Activated CD4-positive, alpha-beta T cell treated with anti-CD3 and anti-CD28 coated beads, Interleukin-2, amount 50 U/mL, for 1 hour (primary cell): ENCODE data around the gene FIP1L1.
"Not testable (repeated sequence)": the region's sequence is repeated elsewhere in the genome, so short reads cannot be mapped to it uniquely, and the experiment has no call there.

Experiments
- DNase-seq: peaks from one replicate; pipeline ENCODE4 v3.0.0-alpha.2; 2020

The FIP1L1 gene, protein sequence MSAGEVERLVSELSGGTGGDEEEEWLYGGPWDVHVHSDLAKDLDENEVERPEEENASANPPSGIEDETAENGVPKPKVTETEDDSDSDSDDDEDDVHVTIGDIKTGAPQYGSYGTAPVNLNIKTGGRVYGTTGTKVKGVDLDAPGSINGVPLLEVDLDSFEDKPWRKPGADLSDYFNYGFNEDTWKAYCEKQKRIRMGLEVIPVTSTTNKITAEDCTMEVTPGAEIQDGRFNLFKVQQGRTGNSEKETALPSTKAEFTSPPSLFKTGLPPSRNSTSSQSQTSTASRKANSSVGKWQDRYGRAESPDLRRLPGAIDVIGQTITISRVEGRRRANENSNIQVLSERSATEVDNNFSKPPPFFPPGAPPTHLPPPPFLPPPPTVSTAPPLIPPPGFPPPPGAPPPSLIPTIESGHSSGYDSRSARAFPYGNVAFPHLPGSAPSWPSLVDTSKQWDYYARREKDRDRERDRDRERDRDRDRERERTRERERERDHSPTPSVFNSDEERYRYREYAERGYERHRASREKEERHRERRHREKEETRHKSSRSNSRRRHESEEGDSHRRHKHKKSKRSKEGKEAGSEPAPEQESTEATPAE

DNA sequence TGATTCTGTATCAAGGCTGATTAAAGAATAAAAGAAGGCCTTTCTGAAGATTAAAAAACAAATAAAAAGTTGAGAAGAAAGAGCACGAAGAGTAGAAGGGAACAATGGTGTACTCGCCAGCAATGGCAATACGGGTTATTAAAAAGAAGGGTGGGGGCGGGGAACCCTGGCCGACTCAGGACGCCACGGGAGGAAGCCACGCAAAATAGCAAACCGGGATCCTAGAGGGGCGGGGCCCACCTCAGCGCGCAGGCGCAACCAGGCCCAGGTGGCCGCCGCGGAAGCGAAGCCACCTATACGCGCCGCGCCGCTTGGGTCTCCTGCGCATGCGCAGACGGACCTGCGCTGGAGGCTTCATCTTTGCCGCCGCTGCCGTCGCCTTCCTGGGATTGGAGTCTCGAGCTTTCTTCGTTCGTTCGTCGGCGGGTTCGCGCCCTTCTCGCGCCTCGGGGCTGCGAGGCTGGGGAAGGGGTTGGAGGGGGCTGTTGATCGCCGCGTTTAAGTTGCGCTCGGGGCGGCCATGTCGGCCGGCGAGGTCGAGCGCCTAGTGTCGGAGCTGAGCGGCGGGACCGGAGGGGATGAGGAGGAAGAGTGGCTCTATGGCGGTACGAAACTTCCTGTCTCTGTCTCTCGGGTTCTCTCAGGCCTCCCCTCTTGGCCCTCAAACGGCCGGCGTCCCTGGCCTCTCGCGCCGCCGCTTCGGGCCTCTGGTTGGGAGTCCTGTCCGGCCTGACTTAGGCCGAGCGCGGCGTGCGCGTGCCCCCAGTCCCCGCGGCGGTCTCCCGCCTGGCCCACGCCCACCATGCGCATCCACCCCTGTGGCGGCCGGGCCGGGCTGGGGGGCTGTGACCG, at the start of gene FIP1L1:
FIP1L1 (plus strand) TSS at position 323 of the 852 bp plus-strand sequence; CDS start at position 521, 198 bp downstream.
- peak; percentile 95 for DNase-seq

DNA sequence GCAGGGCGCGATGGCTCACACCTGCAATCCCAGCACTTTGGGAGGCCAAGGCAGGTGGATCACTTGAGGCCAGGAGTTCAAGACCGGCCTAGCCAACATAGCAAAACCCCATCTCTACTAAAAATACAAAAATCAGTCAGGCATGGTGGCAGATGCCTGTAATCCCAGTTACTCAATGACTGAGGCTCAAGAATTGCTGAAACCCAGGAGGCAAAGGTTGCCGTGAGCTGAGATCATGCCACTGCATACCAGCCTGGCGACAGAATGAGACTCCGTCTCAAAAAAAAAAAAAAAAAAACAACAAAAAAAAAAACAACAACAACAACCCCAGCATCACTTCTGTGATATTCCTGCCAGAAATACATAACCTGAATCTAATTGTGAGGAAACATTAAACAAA, 42.5 kb upstream of the FIP1L1 start:
- DNase-seq, result not testable (repeated sequence)

DNA sequence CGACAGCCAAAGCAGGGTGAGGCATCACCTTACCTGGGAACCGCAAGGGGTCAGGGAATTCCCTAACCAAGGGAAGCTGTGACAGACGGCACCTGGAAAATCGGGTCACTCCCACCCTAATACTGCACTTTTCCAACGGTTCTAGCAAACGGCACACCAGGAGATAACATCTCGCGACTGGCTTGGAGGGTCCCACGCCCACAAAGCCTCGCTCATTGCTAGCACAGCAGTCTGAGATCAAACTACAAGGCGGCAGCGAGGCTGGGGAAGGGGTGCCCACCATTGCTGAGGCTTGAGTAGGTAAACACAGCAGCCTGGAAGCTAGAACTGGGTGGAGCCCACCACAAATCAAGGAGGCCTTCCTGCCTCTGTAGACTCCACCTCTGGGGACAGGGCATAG, 37.3 kb upstream of the FIP1L1 start:
- not testable (repeated sequence) for DNase-seq

DNA sequence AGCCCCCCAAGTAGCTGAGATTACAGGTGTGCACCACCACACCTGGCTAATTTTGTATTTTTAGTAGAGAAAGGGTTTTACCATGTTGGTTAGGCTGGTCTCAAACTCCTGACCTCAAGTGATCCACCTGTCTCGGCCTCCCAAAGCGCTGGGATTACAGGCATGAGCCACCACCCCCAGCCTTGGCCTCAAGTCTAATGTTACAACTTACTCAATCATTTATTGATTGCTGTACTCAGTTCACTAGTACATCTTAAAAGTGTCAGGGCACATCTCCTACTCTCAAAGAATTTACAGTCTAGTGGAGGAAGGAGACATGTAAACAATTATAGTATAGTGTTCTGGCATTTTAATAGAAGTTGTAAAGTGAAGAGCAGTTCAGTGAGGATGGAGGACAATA, 31.0 kb upstream of the FIP1L1 start:
- not testable (repeated sequence) for DNase-seq

DNA sequence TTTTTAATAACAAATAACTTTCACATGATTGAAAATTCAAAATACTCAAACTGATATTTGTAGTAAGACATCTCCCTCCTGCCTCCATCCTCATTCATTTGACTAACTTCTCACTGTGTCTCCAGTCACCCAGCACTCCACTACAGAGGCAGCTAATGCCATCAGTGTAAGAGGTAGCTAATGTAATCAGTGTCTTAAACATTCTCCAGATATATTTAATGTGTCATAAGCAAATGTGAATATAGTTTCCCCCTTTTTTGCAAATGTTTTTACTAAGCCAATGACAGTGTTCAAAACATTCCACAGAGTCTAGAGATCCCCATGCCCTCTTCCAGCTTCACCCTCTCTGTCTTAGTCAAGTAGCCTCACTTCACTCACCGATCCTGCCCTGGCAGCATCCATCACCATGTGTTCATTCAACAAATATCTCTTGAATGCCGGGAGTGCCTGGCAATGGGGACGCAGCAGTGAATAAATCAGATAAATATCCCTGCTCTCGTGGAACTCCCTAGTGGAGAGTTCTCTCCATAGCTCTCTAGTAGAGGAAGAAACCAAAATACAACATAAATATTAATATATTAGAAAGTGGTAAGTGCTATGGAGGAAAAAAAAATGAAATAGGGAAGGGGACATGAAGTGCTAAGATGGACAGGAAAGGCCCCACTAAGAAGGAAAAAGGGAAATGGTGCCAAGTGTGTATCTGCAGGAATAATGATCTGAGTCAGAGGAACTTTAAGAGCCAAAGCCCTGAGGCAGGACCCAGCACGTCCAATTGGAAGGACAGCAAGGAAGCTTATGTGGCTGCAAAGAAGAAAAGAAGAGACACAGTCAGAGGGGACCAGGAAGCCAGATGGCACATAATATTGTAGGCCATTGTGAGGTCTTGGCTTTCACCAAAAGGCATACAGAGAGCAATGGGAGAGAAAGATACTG, 30.3 kb upstream of the FIP1L1 start:
- DNase-seq, result no peak

DNA sequence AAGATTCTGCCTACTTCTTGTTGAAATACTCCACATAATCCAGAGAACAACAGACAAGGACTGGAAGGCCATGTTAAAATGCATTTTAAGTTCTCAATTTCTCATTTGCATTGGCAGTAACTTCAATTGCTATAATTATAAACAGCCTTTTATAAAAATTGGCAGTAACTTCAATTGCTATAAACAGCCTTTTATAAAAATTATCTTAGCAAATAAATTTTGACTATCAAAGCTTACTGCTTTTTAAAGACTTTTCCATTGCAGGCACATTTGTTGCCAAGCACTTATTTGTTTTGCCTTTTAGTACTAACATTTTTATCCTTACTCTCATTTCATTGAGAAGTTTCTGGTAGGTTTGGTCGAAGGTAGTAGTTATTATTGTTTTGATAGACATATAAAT, 29.4 kb upstream of the FIP1L1 start:
- DNase-seq, result no peak

DNA sequence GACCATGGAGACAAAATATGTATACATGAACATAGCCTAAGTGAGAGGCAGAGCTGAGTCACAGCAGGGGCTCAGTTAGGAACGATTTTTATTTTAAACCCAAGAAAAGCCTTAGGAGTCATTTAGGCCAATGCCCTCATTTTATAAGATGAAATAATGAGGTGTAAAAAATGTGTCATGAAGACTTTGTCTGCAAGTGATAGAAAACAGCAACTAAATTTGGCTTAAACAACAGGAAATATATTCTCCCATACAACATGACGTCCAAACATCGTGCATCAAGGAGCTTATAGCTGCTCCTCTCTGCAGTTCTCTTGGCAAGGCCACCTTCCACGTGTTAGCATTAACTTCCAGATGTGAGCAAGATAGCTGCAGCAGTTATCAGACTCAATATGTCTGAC, 28.4 kb upstream of the FIP1L1 start:
- DNase-seq, result no peak

DNA sequence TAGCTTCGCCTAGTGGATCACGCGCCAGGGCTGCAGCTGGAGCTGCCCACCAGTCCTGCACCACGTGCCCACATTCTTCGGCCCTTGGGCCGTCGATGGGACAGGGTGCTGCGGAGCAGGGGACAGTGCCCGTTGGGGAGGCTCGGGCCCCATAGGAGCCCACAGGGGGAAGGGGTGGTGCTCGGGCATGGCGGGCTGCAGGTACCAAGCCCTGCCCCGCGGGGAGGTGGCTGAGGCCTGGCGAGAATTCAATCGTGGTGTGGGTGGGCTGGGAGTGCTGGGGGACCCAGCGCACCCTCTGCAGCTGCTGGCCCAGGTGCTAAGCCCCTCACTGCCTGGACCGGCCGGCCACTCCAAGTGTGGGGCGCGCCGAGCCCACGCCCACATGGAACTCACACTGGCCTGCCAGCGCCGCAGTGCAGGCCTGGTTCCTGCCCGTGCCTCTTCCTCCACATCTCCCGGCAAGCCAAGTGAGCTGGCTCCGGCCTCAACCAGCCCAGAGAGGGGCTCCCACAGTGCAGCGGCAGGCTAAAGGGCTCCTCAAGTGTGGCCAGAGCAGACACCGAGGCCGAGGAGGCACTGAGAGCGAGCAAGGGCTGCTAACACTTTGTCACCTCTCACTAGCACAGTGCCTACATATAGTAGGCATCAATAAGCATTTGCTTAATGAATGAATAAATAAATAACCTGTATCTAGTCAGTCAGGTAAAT, 23.3 kb upstream of the FIP1L1 start:
- DNase-seq, result no peak

DNA sequence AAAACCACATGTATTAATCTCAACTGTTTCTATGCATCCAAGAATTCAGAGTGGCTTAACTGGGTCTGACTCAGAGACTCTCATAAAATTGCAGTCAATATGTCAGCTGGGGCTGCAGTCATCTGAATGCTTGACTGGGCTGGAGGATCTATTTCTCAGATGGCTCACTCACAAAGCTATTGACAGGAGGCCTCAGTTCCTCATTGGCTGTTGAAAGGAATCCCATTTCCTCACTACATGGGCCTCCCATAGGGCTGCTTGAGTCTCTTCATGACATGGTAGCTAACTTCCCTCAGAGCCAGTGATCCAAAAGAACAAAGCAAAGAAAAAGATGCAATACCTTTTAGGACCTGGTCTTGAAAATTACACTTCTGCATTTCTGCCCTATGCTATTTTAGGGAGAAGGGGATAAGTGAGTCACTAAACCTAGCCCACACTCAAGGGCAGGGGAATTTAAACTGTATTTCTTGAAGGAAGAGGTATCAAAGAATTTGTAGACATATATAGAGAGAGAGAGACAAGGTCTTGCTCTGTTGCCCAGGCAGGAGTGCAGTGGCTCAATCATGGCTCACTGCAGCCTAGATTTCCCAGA, 21.4 kb upstream of the FIP1L1 start:
- DNase-seq, result no peak

DNA sequence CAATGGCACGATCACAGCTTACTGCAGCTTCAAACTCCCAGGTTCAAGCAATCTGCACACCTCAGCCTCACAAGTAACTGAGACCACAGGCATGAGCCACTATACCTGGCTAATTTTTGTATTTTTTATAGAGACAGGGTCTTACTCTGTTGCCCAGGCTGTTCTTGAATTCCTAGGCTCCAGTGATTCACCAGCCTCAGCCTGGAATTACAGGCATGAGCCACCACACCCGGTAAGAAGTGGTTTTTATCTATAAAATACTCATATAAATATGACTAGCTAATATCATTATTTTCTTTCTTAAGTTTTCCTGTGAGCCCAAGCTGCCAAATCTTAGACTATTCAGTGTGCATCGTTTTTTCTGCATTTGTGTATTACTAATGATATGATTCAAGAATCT, 16.0 kb upstream of the FIP1L1 start:
- DNase-seq, result no peak

DNA sequence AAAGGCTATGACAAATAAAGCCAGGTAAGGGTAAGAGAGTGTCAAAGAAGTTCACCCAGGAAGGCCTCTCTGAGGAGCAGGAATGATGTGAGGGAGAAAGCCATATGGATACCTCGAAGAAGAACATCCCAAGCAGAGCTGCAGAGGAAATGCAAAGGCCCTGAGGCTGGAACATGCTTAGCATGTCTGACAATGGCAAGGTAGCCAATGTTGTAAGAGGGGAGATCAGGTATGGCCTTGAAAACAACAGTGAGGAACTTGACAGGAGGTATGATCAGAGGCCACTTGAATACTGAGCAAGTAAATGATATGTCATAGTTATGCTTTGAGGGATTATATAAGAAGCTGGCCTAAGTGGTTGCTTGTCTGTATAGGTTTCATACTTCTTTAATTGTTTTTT, 15.3 kb upstream of the FIP1L1 start:
- no peak for DNase-seq

DNA sequence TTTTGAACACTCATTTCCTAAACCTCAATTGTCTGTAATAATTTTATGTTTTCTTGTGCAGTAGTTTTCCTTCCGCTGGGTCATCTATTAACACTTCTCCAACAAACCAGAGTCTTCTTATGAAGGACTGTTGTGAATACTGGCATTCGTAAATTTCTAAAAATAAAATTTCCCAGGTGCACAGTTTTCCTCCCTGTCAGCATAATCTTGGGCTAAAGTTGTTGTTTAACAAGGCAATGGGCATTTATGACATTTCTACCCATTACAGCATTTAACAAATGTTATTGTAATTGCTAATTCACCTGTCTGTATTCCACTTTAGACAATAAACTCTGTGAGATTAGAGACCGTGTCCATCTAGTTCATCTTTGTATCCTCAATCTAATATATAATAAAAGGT, 12.8 kb upstream of the FIP1L1 start:
- DNase-seq, result no peak

DNA sequence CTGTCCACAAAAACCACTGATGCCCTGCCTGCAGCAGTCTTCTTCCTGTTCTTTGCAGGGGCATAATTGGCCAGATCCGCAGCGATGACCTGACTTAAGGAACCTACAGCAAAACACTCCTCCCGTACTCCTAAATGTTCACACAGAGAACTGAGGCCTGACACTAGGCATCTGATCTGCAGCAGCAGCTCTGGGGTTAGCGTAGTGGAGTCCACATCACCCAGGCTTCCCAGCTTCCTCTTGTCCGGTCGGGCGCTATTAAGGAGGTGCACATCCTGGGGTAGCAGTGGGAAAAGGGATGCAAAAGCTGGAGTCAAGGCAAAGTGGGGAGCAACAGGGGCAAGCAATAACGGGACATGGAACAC, 12.3 kb upstream of the FIP1L1 start:
- no peak for DNase-seq

DNA sequence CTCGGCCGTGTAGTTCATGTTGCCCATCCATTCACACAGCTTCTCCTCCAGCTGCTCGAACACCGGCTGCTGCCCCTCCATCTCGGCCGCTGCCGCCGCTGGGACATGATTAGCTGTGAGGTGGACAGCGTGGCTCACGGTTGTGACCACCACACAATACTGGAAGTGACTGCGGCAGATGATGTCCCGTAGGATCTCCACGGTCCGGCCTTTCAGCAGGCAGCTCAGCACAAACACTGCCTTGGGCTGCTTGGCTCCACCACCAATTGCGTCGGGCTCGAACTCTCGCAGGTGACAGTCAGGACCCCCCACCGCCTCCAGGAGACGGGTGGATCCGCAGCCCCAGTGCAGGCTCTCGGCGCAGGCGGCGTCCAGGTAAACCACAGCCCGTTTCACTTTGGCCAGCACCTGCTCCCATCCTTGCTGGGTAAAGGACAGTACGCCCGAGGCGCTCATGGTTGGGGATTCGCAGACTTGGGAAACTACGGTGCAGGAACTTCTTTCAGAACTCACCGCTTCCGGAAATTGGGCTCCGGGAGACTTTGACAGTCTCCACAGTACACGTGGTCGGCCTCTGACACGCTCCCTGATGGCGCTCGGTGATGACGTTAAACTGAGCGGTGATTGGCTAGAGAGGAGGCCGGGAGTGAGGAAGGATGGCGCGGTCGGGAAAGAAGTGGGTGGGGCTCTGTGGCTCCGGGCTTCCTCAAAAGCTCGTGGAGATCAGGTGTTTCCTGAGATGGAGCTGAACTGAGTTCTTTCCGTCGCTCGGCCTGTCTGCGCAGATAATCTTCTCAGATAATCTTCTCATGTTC, 11.7 kb upstream of the FIP1L1 start, which contains the start of gene SCFD2:
SCFD2 (minus strand) TSS at position 576 of the 815 bp plus-strand sequence.
- peak; percentile 96 for DNase-seq

DNA sequence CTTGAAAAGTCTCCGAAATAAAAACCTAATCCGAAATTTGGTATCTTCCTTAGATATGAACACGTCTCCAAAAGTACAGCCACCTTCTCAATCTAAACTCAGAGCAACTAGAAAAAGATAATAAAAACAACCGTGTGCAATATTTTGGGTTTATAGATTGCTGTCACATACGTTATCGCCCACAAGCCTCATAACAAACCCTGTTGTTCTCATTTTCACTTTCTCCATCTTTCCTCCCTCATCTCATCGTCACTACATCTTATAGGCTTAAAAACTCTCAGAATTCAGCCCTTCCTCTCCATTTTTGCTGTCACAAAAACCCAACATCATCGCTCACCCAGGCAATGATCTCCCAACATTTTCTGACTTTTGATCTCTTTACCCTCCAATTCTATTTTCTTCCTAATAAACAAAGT, 11.1 kb upstream of the FIP1L1 start:
- DNase-seq, result no peak

DNA sequence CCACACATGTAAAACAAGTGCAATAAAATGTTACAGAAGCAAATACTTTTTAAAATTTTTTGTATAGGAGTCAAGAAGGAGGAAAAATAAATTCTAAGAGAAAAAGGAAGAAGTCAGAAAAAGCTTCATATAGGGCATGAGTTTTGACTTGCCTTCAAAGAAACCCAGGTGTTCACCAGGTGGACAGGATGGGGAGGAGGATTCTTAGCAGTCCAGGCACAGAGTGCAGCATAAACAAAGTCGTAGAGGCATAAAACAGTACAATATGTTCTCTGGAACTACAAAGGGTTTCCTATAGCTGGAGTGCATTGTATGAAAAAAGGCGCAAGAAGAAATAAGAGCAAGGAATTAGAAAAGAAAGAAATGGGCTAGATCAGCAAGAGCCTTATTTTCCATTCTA, 9.7 kb upstream of the FIP1L1 start:
- DNase-seq, result no peak

DNA sequence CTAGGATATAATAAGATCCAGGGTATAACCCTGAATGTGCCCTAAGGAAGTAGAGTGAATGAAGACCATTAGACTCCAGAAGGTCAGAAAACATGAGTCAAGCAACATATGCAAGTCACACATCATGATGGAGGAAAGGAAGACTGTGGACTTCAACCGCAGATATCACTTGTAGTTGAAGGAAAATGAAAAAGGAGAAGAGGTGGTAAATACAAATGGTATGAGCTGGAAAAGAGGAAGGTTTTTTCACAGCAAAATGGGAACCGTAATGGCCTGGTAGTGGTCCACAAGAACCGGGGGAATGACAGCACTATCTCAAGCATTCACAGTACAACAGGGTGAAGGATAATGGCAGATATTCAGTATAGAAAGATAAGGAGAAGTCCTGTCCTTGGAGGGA, 6.4 kb upstream of the FIP1L1 start:
- DNase-seq, result no peak

DNA sequence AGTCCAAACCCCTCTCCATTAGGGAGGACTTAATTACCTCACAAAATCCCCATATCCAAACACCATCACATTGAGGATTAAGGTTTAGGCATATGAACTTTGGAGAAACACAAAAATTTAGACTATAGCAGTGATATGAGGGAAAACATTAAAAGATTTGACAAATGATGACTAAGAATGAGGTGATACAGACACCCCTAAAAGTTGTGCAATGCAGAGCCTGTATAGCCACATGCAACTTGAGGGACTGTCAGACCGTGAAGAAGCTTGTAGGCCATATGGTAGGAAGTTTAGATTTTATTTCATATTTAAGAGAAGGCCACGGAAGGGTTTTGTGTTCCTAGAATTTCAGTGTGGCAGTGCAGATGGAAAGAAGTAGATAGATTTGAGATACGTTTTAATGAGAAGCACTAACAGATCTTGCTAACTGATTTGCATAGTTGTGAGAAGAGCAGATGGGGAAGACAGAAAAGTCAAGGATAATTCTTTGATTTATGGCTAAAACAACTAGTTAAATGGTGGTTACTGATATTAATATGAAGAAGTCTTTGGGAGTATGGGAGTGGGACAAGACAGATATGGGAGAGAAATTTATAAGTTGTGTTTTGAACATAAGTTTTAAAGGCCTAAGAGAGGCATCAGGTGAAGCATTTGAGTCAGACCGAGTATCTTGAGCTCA, 5.5 kb upstream of the FIP1L1 start:
- DNase-seq, result no peak

DNA sequence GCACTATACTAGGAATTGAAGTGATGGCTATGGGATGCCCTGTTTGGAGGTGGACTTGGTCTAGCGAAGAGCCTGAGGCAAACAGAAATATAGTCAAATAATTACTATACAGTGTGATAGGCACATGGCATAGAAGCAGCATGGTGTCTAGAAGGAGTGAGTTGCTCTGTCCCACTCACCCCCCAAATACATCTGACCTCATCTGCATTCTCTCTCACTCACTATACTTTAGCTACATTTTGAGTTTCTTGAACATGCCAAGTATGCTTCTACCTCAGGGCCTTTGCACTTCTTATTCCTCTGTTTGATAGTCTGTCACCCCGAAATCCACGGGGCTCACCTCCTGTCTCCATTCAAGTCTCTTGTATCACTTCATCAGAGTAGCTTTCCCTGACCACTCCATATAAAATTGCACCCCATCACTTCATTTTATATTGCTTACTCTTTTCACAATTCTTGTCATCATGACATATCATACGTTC, 2.6 kb upstream of the FIP1L1 start:
- no peak for DNase-seq

DNA sequence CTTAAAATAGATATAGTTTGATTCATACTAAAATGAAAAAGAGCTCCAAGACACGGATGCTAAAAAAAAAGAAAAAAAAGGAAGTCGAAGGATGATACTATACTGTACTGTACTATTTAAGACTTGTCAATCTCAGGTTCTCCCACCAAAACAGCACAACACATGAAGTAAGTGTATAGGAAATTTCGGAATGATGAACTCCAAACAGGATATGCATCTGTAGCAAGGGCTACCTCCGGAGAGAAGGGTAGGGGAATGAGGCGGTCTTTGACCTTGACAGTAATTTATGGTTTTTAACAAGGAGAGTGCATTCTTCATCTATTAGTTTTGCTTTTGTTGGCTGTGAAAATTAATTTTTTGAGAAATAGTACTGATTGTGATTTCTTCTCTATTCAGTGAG, 541 bp upstream of the FIP1L1 start:
- no peak for DNase-seq
